Mesendoderm (in vitro differentiated cells): ENCODE results near the gene TSR2. TPM values are rescaled to one million over a fixed set of nuclear protein-coding genes. Genes with fewer than 3 reads are reported as not detected.

Source experiments
- DNase-seq: peaks from one replicate; pipeline ENCODE4 v3.0.0; 2013
- H2AK5ac ChIP-seq: 2 replicates; pipeline ENCODE4 v1.6.1; 2013; ENCODE audit warnings: low read length, inconsistent platforms
- H2BK120ac ChIP-seq: 2 replicates; pipeline ENCODE4 v1.6.1; 2013; ENCODE audit warnings: low read depth, mild to moderate bottlenecking, low read length, moderate library complexity, mixed read lengths
- H2BK15ac ChIP-seq: replicated peaks from 2 replicates; pipeline ENCODE4 v1.6.1; 2013; ENCODE audit warnings: low read depth, mild to moderate bottlenecking, moderate library complexity
- H2BK5ac ChIP-seq: 2 replicates; pipeline ENCODE4 v1.6.1; 2013; ENCODE audit warnings: low read length, inconsistent platforms
- H3K18ac ChIP-seq: 2 replicates; pipeline ENCODE4 v1.6.1; 2013; ENCODE audit warnings: mild to moderate bottlenecking, low read length, mixed read lengths
- H3K23ac ChIP-seq: one replicate; pipeline ENCODE4 v1.6.1; 2013; ENCODE audit warnings: low read length
- H3K27ac ChIP-seq: 2 replicates; pipeline ENCODE4 v1.5.1; 2013; ENCODE audit warnings: low read depth, mild to moderate bottlenecking, inconsistent platforms, low read length, moderate library complexity
- H3K27me3 ChIP-seq: 2 replicates; pipeline ENCODE4 v1.6.1; 2013; ENCODE audit warnings: low read length, control low read depth, mild to moderate bottlenecking, inconsistent platforms; ENCODE audit not compliant: insufficient read depth, poor library complexity
- H3K36me3 ChIP-seq: 2 replicates; pipeline ENCODE4 v1.6.1; 2013; ENCODE audit warnings: low read length, inconsistent platforms; ENCODE audit not compliant: control insufficient read depth, insufficient read depth
- H3K4ac ChIP-seq: one replicate; pipeline ENCODE4 v1.6.1; 2013; ENCODE audit warnings: low read depth, mild to moderate bottlenecking, low read length, moderate library complexity
- H3K4me1 ChIP-seq: 2 replicates; pipeline ENCODE4 v1.6.1; 2013; ENCODE audit warnings: low read depth, low read length, inconsistent platforms; ENCODE audit not compliant: control insufficient read depth
- H3K4me2 ChIP-seq: 2 replicates; pipeline ENCODE4 v1.6.1; 2013; ENCODE audit warnings: low read length
- H3K4me3 ChIP-seq: 2 replicates; pipeline ENCODE4 v1.5.1; 2013; ENCODE audit warnings: mild to moderate bottlenecking, low read length
- H3K56ac ChIP-seq: one replicate; pipeline ENCODE4 v1.6.1; 2013; ENCODE audit warnings: low read length
- H3K79me1 ChIP-seq: 2 replicates; pipeline ENCODE4 v1.6.1; 2013; ENCODE audit warnings: low read length, inconsistent platforms
- H3K79me2 ChIP-seq: 2 replicates; pipeline ENCODE4 v1.6.1; 2013; ENCODE audit warnings: mild to moderate bottlenecking, low read length; ENCODE audit not compliant: control insufficient read depth, insufficient read depth
- H3K9ac ChIP-seq: 2 replicates; pipeline ENCODE4 v1.6.1; 2013; ENCODE audit warnings: low read length, inconsistent platforms
- H4K5ac ChIP-seq: one replicate; pipeline ENCODE4 v1.6.1; 2013; ENCODE audit warnings: low read length
- H4K8ac ChIP-seq: one replicate; pipeline ENCODE4 v1.6.1; 2013; ENCODE audit warnings: low read depth, mild to moderate bottlenecking, control low read depth, low read length, moderate library complexity
- WGBS: extraction: QIAGEN DNeasy Blood & Tissue Kit; methylation state at CpG from one replicate; pipeline ENCODE4 v1.1.7; 2013; ENCODE audit warnings: low lambda C conversion rate, missing lambda C conversion rate; ENCODE audit not compliant: insufficient coverage; ENCODE audit errors: extremely low coverage; 5-methylcytosine and 5-hydroxymethylcytosine counted together
- polyA plus RNA-seq, 2 experiments: library from polyadenylated mRNA; stranded (reverse); fragments of 200-250 nt; gene quantifications; one replicate each; pipeline ENCODE4 v1.2.3, GENCODE V29; 2013

TSR2 gene
- polyA plus RNA-seq (2013, experiment 1 of 2): 43.8 TPM
- 43.7 TPM for polyA plus RNA-seq (2013, experiment 2 of 2)

GRCh38 chrX:54439960-54440871 is at the start of gene TSR2:
Gene TSR2 (plus strand): TSS chrX:54440404. CDS start chrX:54440422, 18 bp downstream.
- H3K4me2 ChIP-seq: peak within 1 kb of the TSS; percentile 54
- peak within 1 kb of the TSS; percentile 91 for H3K56ac ChIP-seq
- H3K79me1 ChIP-seq: peaks cover 1% of the 10 kb centered on the region
- peak; percentile 93 for DNase-seq
- H3K4me3 ChIP-seq: peak within 1 kb of the TSS; percentile 92
- no peak within 1 kb of the TSS for H2AK5ac ChIP-seq
- peak within 1 kb of the TSS; percentile 100 for H4K8ac ChIP-seq
- H3K4ac ChIP-seq: peak within 1 kb of the TSS; percentile 95
- H3K18ac ChIP-seq: peak within 1 kb of the TSS; percentile 86
- no peak within 1 kb of the TSS for H2BK15ac ChIP-seq
- peak within 1 kb of the TSS; percentile 90 for H3K9ac ChIP-seq
- H2BK120ac ChIP-seq: no peak within 1 kb of the TSS
- H3K27ac ChIP-seq: no peak within 1 kb of the TSS
- no peak within 1 kb of the TSS for H4K5ac ChIP-seq
- no peaks in the 10 kb centered on the region for H3K27me3 ChIP-seq
- no peak within 1 kb of the TSS for H3K23ac ChIP-seq
- no CpG with 5 or more reads among the region's 40 CpGs for WGBS
- H2BK5ac ChIP-seq: no peak within 1 kb of the TSS
- H3K79me2 ChIP-seq: peaks cover 20% of the 10 kb centered on the region
- no peaks in the 10 kb centered on the region for H3K4me1 ChIP-seq
- no peaks in the 10 kb centered on the region for H3K36me3 ChIP-seq

- Histone ChIP-seq H3K4ac (no peak overlapping the region), H3K56ac (no peak overlapping the region), H2BK15ac (no peak overlapping the region), H3K36me3 (no peaks in the 10 kb centered on the region), H3K4me2 (no peak overlapping the region), H3K4me3 (no peak overlapping the region), H4K8ac (no peak overlapping the region), H3K79me2 (no peaks in the 10 kb centered on the region), H2BK120ac (no peak overlapping the region), H3K27ac (no peak overlapping the region), H4K5ac (no peak overlapping the region), H3K4me1 (no peaks in the 10 kb centered on the region), H3K23ac (no peak overlapping the region), H3K27me3 (no peaks in the 10 kb centered on the region), H2AK5ac (no peak overlapping the region), H3K18ac (no peak overlapping the region), H3K79me1 (no peaks in the 10 kb centered on the region), H3K9ac (no peak overlapping the region), H2BK5ac (no peak overlapping the region)
- no peak for DNase-seq
- no CpG with 5 or more reads among the region's 1 CpG for WGBS
These were observed 43.1 kb upstream of the TSR2 start for GRCh38 chrX:54397113-54397512.

GRCh38 chrX:54407266-54407665 is 32.9 kb upstream of the TSR2 start:
- Histone ChIP-seq H2BK15ac (no peak overlapping the region), H2AK5ac (no peak overlapping the region)
- no CpG with 5 or more reads among the region's 2 CpGs for WGBS

GRCh38 chrX:54411732-54412131 is 28.5 kb upstream of the TSR2 start:
- no peak for DNase-seq
- H3K27ac ChIP-seq: no peak overlapping the region
- no peak overlapping the region for H4K5ac ChIP-seq
- H3K4me3 ChIP-seq: no peak overlapping the region
- H2BK15ac ChIP-seq: no peak overlapping the region
- no peaks in the 10 kb centered on the region for H3K27me3 ChIP-seq
- H3K79me2 ChIP-seq: no peaks in the 10 kb centered on the region
- H3K4ac ChIP-seq: no peak overlapping the region
- no peak overlapping the region for H3K9ac ChIP-seq
- no peak overlapping the region for H2BK120ac ChIP-seq
- H2AK5ac ChIP-seq: no peak overlapping the region
- H3K23ac ChIP-seq: no peak overlapping the region
- WGBS: no CpG with 5 or more reads among the region's 1 CpG
- no peaks in the 10 kb centered on the region for H3K36me3 ChIP-seq
- H3K4me2 ChIP-seq: no peak overlapping the region
- no peak overlapping the region for H4K8ac ChIP-seq
- H3K4me1 ChIP-seq: no peaks in the 10 kb centered on the region
- H3K18ac ChIP-seq: no peak overlapping the region
- no peak overlapping the region for H2BK5ac ChIP-seq
- H3K56ac ChIP-seq: no peak overlapping the region
- no peaks in the 10 kb centered on the region for H3K79me1 ChIP-seq

More at GRCh38 chrX:54407266-54407665, 32.9 kb upstream of the TSR2 start:
- Histone ChIP-seq H4K5ac (no peak overlapping the region), H3K36me3 (no peaks in the 10 kb centered on the region), H2BK120ac (no peak overlapping the region), H3K4ac (no peak overlapping the region), H3K79me2 (no peaks in the 10 kb centered on the region), H3K4me1 (no peaks in the 10 kb centered on the region), H2BK5ac (no peak overlapping the region), H3K27me3 (no peaks in the 10 kb centered on the region), H3K27ac (no peak overlapping the region), H3K79me1 (no peaks in the 10 kb centered on the region), H3K56ac (no peak overlapping the region), H3K4me2 (no peak overlapping the region), H3K18ac (no peak overlapping the region), H3K4me3 (no peak overlapping the region), H4K8ac (no peak overlapping the region), H3K9ac (no peak overlapping the region), H3K23ac (no peak overlapping the region)
- DNase-seq: no peak

- H4K5ac ChIP-seq: no peak overlapping the region
- no peak overlapping the region for H3K4me3 ChIP-seq
- H3K36me3 ChIP-seq: no peaks in the 10 kb centered on the region
- H3K79me1 ChIP-seq: no peaks in the 10 kb centered on the region
- no peak overlapping the region for H2BK120ac ChIP-seq
- no peak overlapping the region for H3K18ac ChIP-seq
- no peak overlapping the region for H2AK5ac ChIP-seq
- no peak overlapping the region for H3K23ac ChIP-seq
- H4K8ac ChIP-seq: no peak overlapping the region
- no peak overlapping the region for H3K56ac ChIP-seq
- no peak overlapping the region for H2BK5ac ChIP-seq
- H3K9ac ChIP-seq: no peak overlapping the region
- H3K79me2 ChIP-seq: no peaks in the 10 kb centered on the region
- H2BK15ac ChIP-seq: no peak overlapping the region
- no peak overlapping the region for H3K4ac ChIP-seq
- H3K4me2 ChIP-seq: no peak overlapping the region
- no peaks in the 10 kb centered on the region for H3K4me1 ChIP-seq
- DNase-seq: no peak
- H3K27me3 ChIP-seq: no peaks in the 10 kb centered on the region
- no CpG with 5 or more reads among the region's 3 CpGs for WGBS
- no peak overlapping the region for H3K27ac ChIP-seq
These were observed 26.5 kb upstream of the TSR2 start for GRCh38 chrX:54413753-54414152.
